ENCODE data around the gene ELANE.

DNA sequence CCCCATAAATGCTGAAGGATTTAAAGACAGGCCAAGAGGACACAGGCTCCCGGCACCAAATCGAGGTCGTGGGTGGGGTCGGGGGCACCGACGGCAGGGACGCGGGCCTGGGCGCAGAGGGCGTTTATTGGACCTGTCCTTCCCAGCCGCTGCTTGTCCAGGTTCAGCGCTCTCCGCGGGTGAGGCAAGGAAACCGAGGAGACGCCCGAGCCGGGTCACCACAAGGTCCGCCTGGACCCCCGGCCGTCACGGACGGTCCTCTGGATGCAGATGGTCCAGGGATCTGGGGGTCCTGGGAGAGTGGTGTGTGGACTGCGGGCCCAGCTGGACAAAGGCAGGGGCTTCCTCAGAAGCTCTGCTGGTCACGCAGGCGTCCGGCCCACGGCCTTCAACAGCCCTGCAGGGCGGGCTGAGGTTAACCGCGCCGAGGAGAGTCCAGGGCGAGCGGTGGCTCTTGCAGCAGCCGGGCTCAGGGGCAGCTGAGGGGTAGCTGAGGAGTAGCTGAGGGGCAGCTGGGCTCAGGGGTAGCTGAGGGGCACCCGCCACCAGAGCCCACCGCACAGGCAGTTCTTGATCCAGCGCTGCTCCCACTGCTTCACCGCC is 15.9 kb downstream of the ELANE start:
- TF ChIP-seq CTCF (IDR thresholded peaks at IDR 0.05) (no peak), POLR2A (IDR thresholded peaks at IDR 0.05) (no peak)

All from sigmoid colon (tissue), 3 donors.